K562 (cell line): Measurements from ENCODE around the gene ZNF774. TPM values are rescaled to one million over a fixed set of nuclear protein-coding genes. Genes with fewer than 3 reads are reported as not detected.

Experiments used
- ATAC-seq: fragments of 200-7000 bp; cut with Tn5 transposase; 3 replicates; pipeline ENCODE4 v1.9.1; 2020; ENCODE audit warnings: moderate library complexity
- BruUV-seq: library from RNA; stranded (reverse); fragments of 400-500 nt; replicated peaks from 2 replicates; lab custom pipeline; 2021; lab: Mats Ljungman, UMichigan
- CTCF ChIA-PET: fragments of 300-600 bp; formaldehyde crosslinking; extraction: SDS; loops from one replicate; lab custom pipeline; 2021; ENCODE audit warnings: low intra/inter-chr PET ratio; lab: Yijun Ruan, JAX
- POLR2A ChIA-PET: fragments of 300-600, 350-650 bp; sonication (Branson Sonifier 250); formaldehyde crosslinking; extraction: SDS; loops from one replicate; lab custom pipeline; 2021; ENCODE audit warnings: antibody characterized with exemption, inconsistent platforms; lab: Yijun Ruan, JAX
- DNase-seq, 4 experiments: peaks; one replicate each; pipeline versions ENCODE4 v3.0.0 to v3.0.0-alpha.2; 2011 to 2018; ENCODE audit warnings: low spot score in 3 of 4, mixed read lengths in 3 of 4; ENCODE audit errors: extremely low read depth in 1 of 4
- FAIRE-seq: peaks from 2 replicates; lab custom pipeline; 2011; peaks lifted over from hg19 to GRCh38; lab: Jason Lieb, UNC
- H2AFZ ChIP-seq: 2 replicates; pipeline ENCODE4 v1.6.0; 2011; ENCODE audit warnings: low read depth, low read length, control low read depth, inconsistent platforms
- H3K27ac ChIP-seq: fragments of 200-600 bp; 3 replicates; pipeline ENCODE4 v1.8.0; 2011; ENCODE audit warnings: low read depth, mild to moderate bottlenecking, control low read depth, inconsistent platforms, low read length, moderate library complexity, mixed read lengths; ENCODE audit errors: extremely low read depth
- H3K27me3 ChIP-seq, 2 experiments: fragments of 300-600 bp in 1 of 2; 2 replicates in 1 of 2; 3 replicates in 1 of 2; pipeline versions ENCODE4 v1.6.0 to v1.8.0; 2011; ENCODE audit warnings: inconsistent platforms in 2 of 2, low read length in 2 of 2, mild to moderate bottlenecking in 1 of 2, mixed read lengths in 1 of 2, moderate library complexity in 1 of 2; ENCODE audit not compliant: control insufficient read depth in 2 of 2, insufficient read depth in 2 of 2
- H3K36me3 ChIP-seq: fragments of 300-600 bp; 3 replicates; pipeline ENCODE4 v1.8.0; 2011; ENCODE audit warnings: mild to moderate bottlenecking, low read length, inconsistent platforms; ENCODE audit not compliant: control insufficient read depth, insufficient read depth
- H3K4me1 ChIP-seq, 2 experiments: fragments of 200-600 bp in 1 of 2; replicated peaks in 1 of 2; 2 replicates in 1 of 2; 3 replicates in 1 of 2; pipeline versions ENCODE4 v1.5.1 to v1.8.0; 2011; ENCODE audit warnings: inconsistent platforms in 2 of 2, low read length in 2 of 2, mild to moderate bottlenecking in 1 of 2, mixed read lengths in 1 of 2, moderate library complexity in 1 of 2; ENCODE audit not compliant: control insufficient read depth in 2 of 2, insufficient read depth in 2 of 2
- H3K4me2 ChIP-seq: 2 replicates; pipeline ENCODE4 v1.6.1; 2011; ENCODE audit warnings: low read length, control low read depth, inconsistent platforms, mixed read lengths; ENCODE audit not compliant: insufficient read depth
- H3K4me3 ChIP-seq: fragments of 200-600 bp; sonication (generic), shearing (Covaris generic); 2 replicates; pipeline ENCODE4 v1.5.1; 2016; ENCODE audit warnings: control low read depth, inconsistent platforms
- H3K79me2 ChIP-seq: fragments of 200-600 bp; 3 replicates; pipeline ENCODE4 v1.8.0; 2011; ENCODE audit warnings: low read length, inconsistent platforms; ENCODE audit not compliant: control insufficient read depth, insufficient read depth
- H3K9ac ChIP-seq, 2 experiments: 2 replicates each; pipeline versions ENCODE4 v1.6.0 to v1.6.1; 2011; ENCODE audit warnings: low read depth in 2 of 2, low read length in 2 of 2, control low read depth in 1 of 2, inconsistent platforms in 1 of 2, mild to moderate bottlenecking in 1 of 2, mixed read lengths in 1 of 2; ENCODE audit not compliant: insufficient read depth in 1 of 2
- H3K9me1 ChIP-seq: one replicate; pipeline ENCODE4 v1.6.0; 2011; ENCODE audit warnings: inconsistent platforms, mild to moderate bottlenecking, low read length, moderate library complexity; ENCODE audit not compliant: control insufficient read depth, insufficient read depth
- H3K9me3 ChIP-seq: replicated peaks from 2 replicates; pipeline ENCODE4 v1.5.1; 2011; ENCODE audit warnings: low read depth, low read length, inconsistent platforms; ENCODE audit not compliant: control insufficient read depth, insufficient read depth
- H4K20me1 ChIP-seq: replicated peaks from 2 replicates; pipeline ENCODE4 v1.6.1; 2011; ENCODE audit warnings: low read length, inconsistent platforms, mixed read lengths; ENCODE audit not compliant: control insufficient read depth, insufficient read depth
- CAMTA2 ChIP-seq: fragments of 250-450 bp; sonication (Bioruptor Pico); conservative IDR thresholded peaks from 2 replicates; pipeline ENCODE4 v1.5.1; 2022
- PHB2 ChIP-seq: fragments of 450-650 bp; IDR thresholded peaks from 2 replicates; pipeline ENCODE4 v1.6.1; 2017; ENCODE audit warnings: low read depth
- TRIM25 ChIP-seq: fragments of 450-650 bp; IDR thresholded peaks from 2 replicates; pipeline ENCODE4 v1.7.0; 2016; ENCODE audit warnings: borderline replicate concordance
- ZFP91 ChIP-seq: sonication (generic); formaldehyde crosslinking; IDR thresholded peaks from 2 replicates; pipeline ENCODE4 v1.8.0; 2022; ENCODE audit warnings: mild to moderate bottlenecking, missing genetic modification reagents
- ZNF57 ChIP-seq: fragments of 450-650 bp; formaldehyde crosslinking; IDR thresholded peaks from 2 replicates; pipeline ENCODE4 v1.4.0; 2020; ENCODE audit warnings: mild to moderate bottlenecking, moderate library complexity
- WGBS: fragments of 100-300 bp; shearing (Covaris generic); methylation state at CpG from one replicate; pipeline ENCODE4 v1.1.6; 2016; ENCODE audit warnings: low coverage, mixed read lengths; ENCODE audit not compliant: insufficient coverage; ENCODE audit errors: missing lambda C conversion rate; 5-methylcytosine and 5-hydroxymethylcytosine counted together
- in situ Hi-C: fragments of 300-500 bp; cut with MboI; formaldehyde crosslinking; loops from 4 replicates; pipeline ENCODE4 v1.15.0; 2018; ENCODE audit warnings: inconsistent platforms, mixed read lengths
- intact Hi-C: fragments of 100-400 bp; cut with micrococcal nuclease; formaldehyde crosslinking; loops from 2 replicates; pipeline ENCODE4 v1.14.2; 2022
- polyA plus RNA-seq, 8 experiments: library from polyadenylated mRNA; depleted of rRNA in 4 of 8; stranded (reverse) in 5 of 8; unstranded in 3 of 8; fragments of >200 nt; fragmentation: Nextera tagmentation in 2 of 8; fragmentation: Illumina TruSeq in 1 of 8; extraction: Ambion mirVana in 2 of 8; extraction: Trizol in 1 of 8; gene quantifications; 2 replicates each; pipeline versions ENCODE4 v1.2.1 to v1.2.3, GENCODE V29; 2011 to 2014; ENCODE audit warnings: inconsistent platforms in 1 of 8, missing spikeins in 1 of 8
- total RNA-seq, 7 experiments: library from RNA; depleted of rRNA in 6 of 7; stranded (reverse); fragments of >200 nt in 6 of 7; fragmentation: Illumina TruSeq in 2 of 7; extraction: Trizol in 2 of 7; gene quantifications; 2 replicates each; pipeline versions ENCODE4 v1.2.1 to v1.2.3, GENCODE V29; 2011 to 2021; ENCODE audit warnings: low replicate concordance in 1 of 7
- TF ChIP-seq, protein P1 (sequence below): fragments of 200-600 bp; sonication (generic); IDR thresholded peaks from one replicate; pipeline ENCODE4 v1.6.1; 2012; ENCODE audit warnings: mild to moderate bottlenecking, low read depth, low read length, inconsistent platforms

Gene ZNF774
- total and polyA plus RNA-seq, 9 of the 15 experiments (the other 6 are each of a cell fraction or from before 2014, with no cell fraction given) = 0.32 to 2.0 (median 1.2) TPM

- Histone ChIP-seq H3K4me3 (no peak overlapping the region), H3K36me3 (no peaks in the 10 kb centered on the region), H3K9me1 (no peaks in the 10 kb centered on the region), H3K9me3 (no peaks in the 10 kb centered on the region), H4K20me1 (no peaks in the 10 kb centered on the region), H3K27me3 (no peaks in the 10 kb centered on the region), H3K4me1 (peaks cover 3 to 4% of the 10 kb centered on the region in 2 experiments; a peak in 2 of 5 replicates), H3K27ac (no peak overlapping the region), H3K9ac (no peak overlapping the region), H2AFZ (no peak overlapping the region), H3K79me2 (no peaks in the 10 kb centered on the region), H3K4me2 (no peak overlapping the region)
- no peak for FAIRE-seq
- CTCF ChIA-PET = interaction anchor here (0.7 kb wide), 1 partner anchor 196 kb away, joined by 6 read pairs; no protein-coding TSS in a partner anchor
- intact Hi-C loops (no loop called here), in situ Hi-C loops (loop anchor here (10.0 to 25.0 kb wide), 2 partner anchors 569 to 921 kb away; partner anchors contain the start of gene FES)
- no peak for ATAC-seq
- 51% methylated on average over 4 of the region's 4 CpGs for WGBS
- POLR2A ChIA-PET = interaction anchor here (0.9 kb wide), 1 partner anchor 281 kb away, joined by 3 read pairs; no protein-coding TSS in a partner anchor
- DNase-seq = no peak
- BruUV-seq = no TSS peak
- no peak for TF ChIP-seq TRIM25
- no peak for TF ChIP-seq ZNF57 (CRISPR knock-in tag)
- no peak for TF ChIP-seq ZFP91 (CRISPR knock-in tag)
- TF ChIP-seq PHB2 = no peak
- no peak for TF ChIP-seq CAMTA2 (CRISPR knock-in tag)
- TF ChIP-seq, protein P1, sequence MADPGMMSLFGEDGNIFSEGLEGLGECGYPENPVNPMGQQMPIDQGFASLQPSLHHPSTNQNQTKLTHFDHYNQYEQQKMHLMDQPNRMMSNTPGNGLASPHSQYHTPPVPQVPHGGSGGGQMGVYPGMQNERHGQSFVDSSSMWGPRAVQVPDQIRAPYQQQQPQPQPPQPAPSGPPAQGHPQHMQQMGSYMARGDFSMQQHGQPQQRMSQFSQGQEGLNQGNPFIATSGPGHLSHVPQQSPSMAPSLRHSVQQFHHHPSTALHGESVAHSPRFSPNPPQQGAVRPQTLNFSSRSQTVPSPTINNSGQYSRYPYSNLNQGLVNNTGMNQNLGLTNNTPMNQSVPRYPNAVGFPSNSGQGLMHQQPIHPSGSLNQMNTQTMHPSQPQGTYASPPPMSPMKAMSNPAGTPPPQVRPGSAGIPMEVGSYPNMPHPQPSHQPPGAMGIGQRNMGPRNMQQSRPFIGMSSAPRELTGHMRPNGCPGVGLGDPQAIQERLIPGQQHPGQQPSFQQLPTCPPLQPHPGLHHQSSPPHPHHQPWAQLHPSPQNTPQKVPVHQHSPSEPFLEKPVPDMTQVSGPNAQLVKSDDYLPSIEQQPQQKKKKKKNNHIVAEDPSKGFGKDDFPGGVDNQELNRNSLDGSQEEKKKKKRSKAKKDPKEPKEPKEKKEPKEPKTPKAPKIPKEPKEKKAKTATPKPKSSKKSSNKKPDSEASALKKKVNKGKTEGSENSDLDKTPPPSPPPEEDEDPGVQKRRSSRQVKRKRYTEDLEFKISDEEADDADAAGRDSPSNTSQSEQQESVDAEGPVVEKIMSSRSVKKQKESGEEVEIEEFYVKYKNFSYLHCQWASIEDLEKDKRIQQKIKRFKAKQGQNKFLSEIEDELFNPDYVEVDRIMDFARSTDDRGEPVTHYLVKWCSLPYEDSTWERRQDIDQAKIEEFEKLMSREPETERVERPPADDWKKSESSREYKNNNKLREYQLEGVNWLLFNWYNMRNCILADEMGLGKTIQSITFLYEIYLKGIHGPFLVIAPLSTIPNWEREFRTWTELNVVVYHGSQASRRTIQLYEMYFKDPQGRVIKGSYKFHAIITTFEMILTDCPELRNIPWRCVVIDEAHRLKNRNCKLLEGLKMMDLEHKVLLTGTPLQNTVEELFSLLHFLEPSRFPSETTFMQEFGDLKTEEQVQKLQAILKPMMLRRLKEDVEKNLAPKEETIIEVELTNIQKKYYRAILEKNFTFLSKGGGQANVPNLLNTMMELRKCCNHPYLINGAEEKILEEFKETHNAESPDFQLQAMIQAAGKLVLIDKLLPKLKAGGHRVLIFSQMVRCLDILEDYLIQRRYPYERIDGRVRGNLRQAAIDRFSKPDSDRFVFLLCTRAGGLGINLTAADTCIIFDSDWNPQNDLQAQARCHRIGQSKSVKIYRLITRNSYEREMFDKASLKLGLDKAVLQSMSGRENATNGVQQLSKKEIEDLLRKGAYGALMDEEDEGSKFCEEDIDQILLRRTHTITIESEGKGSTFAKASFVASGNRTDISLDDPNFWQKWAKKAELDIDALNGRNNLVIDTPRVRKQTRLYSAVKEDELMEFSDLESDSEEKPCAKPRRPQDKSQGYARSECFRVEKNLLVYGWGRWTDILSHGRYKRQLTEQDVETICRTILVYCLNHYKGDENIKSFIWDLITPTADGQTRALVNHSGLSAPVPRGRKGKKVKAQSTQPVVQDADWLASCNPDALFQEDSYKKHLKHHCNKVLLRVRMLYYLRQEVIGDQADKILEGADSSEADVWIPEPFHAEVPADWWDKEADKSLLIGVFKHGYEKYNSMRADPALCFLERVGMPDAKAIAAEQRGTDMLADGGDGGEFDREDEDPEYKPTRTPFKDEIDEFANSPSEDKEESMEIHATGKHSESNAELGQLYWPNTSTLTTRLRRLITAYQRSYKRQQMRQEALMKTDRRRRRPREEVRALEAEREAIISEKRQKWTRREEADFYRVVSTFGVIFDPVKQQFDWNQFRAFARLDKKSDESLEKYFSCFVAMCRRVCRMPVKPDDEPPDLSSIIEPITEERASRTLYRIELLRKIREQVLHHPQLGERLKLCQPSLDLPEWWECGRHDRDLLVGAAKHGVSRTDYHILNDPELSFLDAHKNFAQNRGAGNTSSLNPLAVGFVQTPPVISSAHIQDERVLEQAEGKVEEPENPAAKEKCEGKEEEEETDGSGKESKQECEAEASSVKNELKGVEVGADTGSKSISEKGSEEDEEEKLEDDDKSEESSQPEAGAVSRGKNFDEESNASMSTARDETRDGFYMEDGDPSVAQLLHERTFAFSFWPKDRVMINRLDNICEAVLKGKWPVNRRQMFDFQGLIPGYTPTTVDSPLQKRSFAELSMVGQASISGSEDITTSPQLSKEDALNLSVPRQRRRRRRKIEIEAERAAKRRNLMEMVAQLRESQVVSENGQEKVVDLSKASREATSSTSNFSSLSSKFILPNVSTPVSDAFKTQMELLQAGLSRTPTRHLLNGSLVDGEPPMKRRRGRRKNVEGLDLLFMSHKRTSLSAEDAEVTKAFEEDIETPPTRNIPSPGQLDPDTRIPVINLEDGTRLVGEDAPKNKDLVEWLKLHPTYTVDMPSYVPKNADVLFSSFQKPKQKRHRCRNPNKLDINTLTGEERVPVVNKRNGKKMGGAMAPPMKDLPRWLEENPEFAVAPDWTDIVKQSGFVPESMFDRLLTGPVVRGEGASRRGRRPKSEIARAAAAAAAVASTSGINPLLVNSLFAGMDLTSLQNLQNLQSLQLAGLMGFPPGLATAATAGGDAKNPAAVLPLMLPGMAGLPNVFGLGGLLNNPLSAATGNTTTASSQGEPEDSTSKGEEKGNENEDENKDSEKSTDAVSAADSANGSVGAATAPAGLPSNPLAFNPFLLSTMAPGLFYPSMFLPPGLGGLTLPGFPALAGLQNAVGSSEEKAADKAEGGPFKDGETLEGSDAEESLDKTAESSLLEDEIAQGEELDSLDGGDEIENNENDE = no peak
Measured at GRCh38 chr15:90316139-90316538, 35.9 kb upstream of the ZNF774 start.
